Heart left ventricle (tissue), 16 donors: ENCODE results near the gene TCF7L2. TPM values are rescaled to one million over a fixed set of nuclear protein-coding genes. Genes with fewer than 3 reads are reported as not detected.

ENCODE experiments used
- ATAC-seq, 4 donors: fragments of 200-7000 bp; cut with Tn5 transposase; one replicate each; pipeline ENCODE4 v1.9.1; 2020 to 2022; ENCODE audit warnings: moderate library complexity in 4 of 4, mild to moderate bottlenecking in 3 of 4, moderate number of reproducible peaks in 1 of 4
- DNase-seq, 5 donors: peaks; one replicate each; pipeline ENCODE4 v3.0.0-alpha.2; 2020
- H3K27ac ChIP-seq, 12 donors: fragments of 200-600 bp; sonication (generic) in 4 of 12; one replicate each; pipeline versions ENCODE4 v1.5.0 to v1.8.0; 2016 to 2022; ENCODE audit warnings: mild to moderate bottlenecking in 2 of 12
- H3K27me3 ChIP-seq, 9 donors: fragments of 200-600 bp; sonication (generic) in 2 of 9; one replicate each; pipeline versions ENCODE4 v1.5.1 to v1.8.0; 2016 to 2022; ENCODE audit warnings: mild to moderate bottlenecking in 3 of 9
- H3K36me3 ChIP-seq, 9 donors: fragments of 200-600 bp; sonication (generic) in 2 of 9; one replicate each; pipeline versions ENCODE4 v1.5.0 to v1.8.0; 2018 to 2022; ENCODE audit warnings: mild to moderate bottlenecking in 2 of 9
- H3K4me1 ChIP-seq, 12 donors: fragments of 200-600 bp; sonication (generic) in 4 of 12; one replicate each; pipeline versions ENCODE4 v1.5.0 to v1.8.0; 2016 to 2022; ENCODE audit warnings: mild to moderate bottlenecking in 3 of 12
- H3K4me3 ChIP-seq, 12 donors: fragments of 200-600 bp; sonication (generic) in 4 of 12; one replicate each; pipeline versions ENCODE4 v1.5.0 to v1.8.0; 2017 to 2022; ENCODE audit warnings: mild to moderate bottlenecking in 9 of 12, moderate library complexity in 4 of 12
- H3K9me3 ChIP-seq, 12 donors: fragments of 200-600 bp; sonication (generic) in 4 of 12; one replicate each; pipeline versions ENCODE4 v1.5.0 to v1.8.0; 2016 to 2022; ENCODE audit warnings: mild to moderate bottlenecking in 1 of 12
- CTCF ChIP-seq, 12 donors: fragments of 200-600 bp; sonication (generic) in 4 of 12; IDR thresholded peaks; one replicate each; pipeline versions ENCODE4 v1.5.0 to v1.8.0; 2018 to 2022; ENCODE audit warnings: antibody characterized with exemption in 12 of 12, mild to moderate bottlenecking in 5 of 12
- POLR2A ChIP-seq, 2 donors: fragments of 450-650 bp; IDR thresholded peaks; one replicate each; pipeline ENCODE4 v1.6.1; 2017; ENCODE audit warnings: antibody characterized with exemption in 2 of 2, mild to moderate bottlenecking in 2 of 2, moderate library complexity in 2 of 2
- WGBS, 4 donors: extraction: QIAGEN DNeasy Blood & Tissue Kit in 2 of 4; methylation state at CpG; one replicate each; pipeline versions ENCODE4 v1.1.5 to v1.1.7; 2013 to 2018; 5-methylcytosine and 5-hydroxymethylcytosine counted together
- intact Hi-C, 10 donors: fragments of 100-400 bp; cut with DNase I; formaldehyde crosslinking; loops; one replicate each; pipeline versions ENCODE4 v1.11.1 to v1.14.2; 2022
- polyA plus RNA-seq, 2 donors: library from polyadenylated mRNA; stranded (reverse); fragments of 200-250 nt; gene quantifications; one replicate each; pipeline ENCODE4 v1.2.3, GENCODE V29; 2013
- total RNA-seq, 9 donors: library from RNA; depleted of rRNA in 2 of 9; stranded (reverse); fragments of >200 nt in 2 of 9; fragmentation: NEBNext Ultra II Directional in 3 of 9; extraction: Animal tissue kit (Norgen Biotek cat#: 25700) in 3 of 9; gene quantifications; one replicate each; pipeline versions ENCODE4 v1.1.0 to v1.2.4, GENCODE V29; 2016 to 2023
- donor health status: ischemic (EF 13 %, LVEDD 7.1; RV severe dilation, severe dysfunction).
- donor health status: healthy with polysubstance abuse.
- donor health status: DM: no; HTN: yes; CAD: no.
- donor health status: DM: no; HTN: no; CAD: no.
- donor health status: ischemic (EF 25% LVEDD 6.9; RV normal size, moderate dysfunction).
- donor health status: ischemic (EF 25% LVEDD 5.7; RV mildly dilated, moderate dysfunction).
- donor health status: healthy.
- donor health status: DM: yes; HTN: yes; CAD: no.
- donor health status: ischemic (EF 35%, LVEDD 5.7; RV mildly dilated, moderate dysfunction).
- donor health status: nonischemic (EF 11% LVEDD 7.7; RV severe dilation, severe dysfunction).
- donor health status: DM: yes; HTN: yes; CAD: no.
- donor health status: PGD.
- donor health status: ischemic (EF 29% LVEDD 5.4; RV normal size, mild dysfunction).
- donor health status: nonischemic (EF 23%, LVEDD 6.1; RV moderate dilation, normal function).

TCF7L2 gene
- total and polyA plus RNA-seq, 11 donors = 4.3 to 17.5 (median 8.4) TPM

- H3K36me3 ChIP-seq = peaks cover 0 to 7% (median 0%) of the 10 kb centered on the region in 9 donors
- no peaks in the 10 kb centered on the region for H3K27me3 ChIP-seq
- WGBS, 4 donors = 75 to 77% (median 77%) methylated on average over 5 of the region's 5 CpGs
- peak overlapping the region in 1 of 12 donors; percentile 4 for H3K27ac ChIP-seq
- H3K4me3 ChIP-seq = no peak overlapping the region
- H3K4me1 ChIP-seq = peaks cover 0 to 43% (median 9%) of the 10 kb centered on the region in 12 donors
- TF ChIP-seq CTCF (IDR thresholded peaks at IDR 0.05) (no peak), POLR2A (IDR thresholded peaks at IDR 0.05) (no peak)
- intact Hi-C loops = no loop called here
- H3K9me3 ChIP-seq = no peaks in the 10 kb centered on the region
- DNase-seq (no peak), ATAC-seq (no peak)
Measured at GRCh38 chr10:113041841-113042750, 92.0 kb downstream of the TCF7L2 start.

GRCh38 chr10:113042868-113043267 lies 92.8 kb downstream of the TCF7L2 start:
- ATAC-seq (peak in 2 of 4 donors; percentile 23 to 29), DNase-seq (no peak)
- H3K4me3 ChIP-seq = no peak overlapping the region
- peaks cover 0 to 7% (median 0%) of the 10 kb centered on the region in 9 donors for H3K36me3 ChIP-seq
- no peaks in the 10 kb centered on the region for H3K27me3 ChIP-seq
- TF ChIP-seq POLR2A (IDR thresholded peaks at IDR 0.05) (no peak), CTCF (IDR thresholded peaks at IDR 0.05) (no peak)
- H3K27ac ChIP-seq = no peak overlapping the region
- intact Hi-C loops = no loop called here
- peaks cover 3 to 51% (median 13%) of the 10 kb centered on the region in 12 donors for H3K4me1 ChIP-seq
- whole genome bisulfite sequencing, 4 donors = 87 to 90% (median 89%) methylated on average over 7 of the region's 7 CpGs
- no peaks in the 10 kb centered on the region for H3K9me3 ChIP-seq

GRCh38 chr10:113044016-113044755 lies 94.1 kb downstream of the TCF7L2 start:
- H3K9me3 ChIP-seq = no peaks in the 10 kb centered on the region
- no peak for TF ChIP-seq CTCF (IDR thresholded peaks at IDR 0.05)
- no peak for TF ChIP-seq POLR2A (IDR thresholded peaks at IDR 0.05)
- ATAC-seq = no peak
- peaks cover 3 to 50% (median 21%) of the 10 kb centered on the region in 12 donors for H3K4me1 ChIP-seq
- H3K4me3 ChIP-seq = no peak overlapping the region
- H3K36me3 ChIP-seq = peaks cover 0 to 7% (median 0%) of the 10 kb centered on the region in 9 donors
- no peak for DNase-seq
- H3K27me3 ChIP-seq = no peaks in the 10 kb centered on the region
- no peak overlapping the region for H3K27ac ChIP-seq
- 93 to 95% (median 94%) methylated on average over 12 of the region's 12 CpGs for WGBS, 4 donors
- intact Hi-C loops = no loop called here
